Cardiac fibroblast (primary cell): Measurements from ENCODE around the gene MARCHF9.
A peak's percentile ranks its signal among the peaks of the same experiment; 100 is the strongest.
"Not testable (repeated sequence)": the region's sequence is repeated elsewhere in the genome, so short reads cannot be mapped to it uniquely, and the experiment has no call there.

Experiments
- DNase-seq, 2 donors: peaks; one replicate each; pipeline versions ENCODE4 v3.0.0 to v3.0.0-alpha.2; 2010; ENCODE audit warnings: low read depth in 2 of 2
- H3K4me3 ChIP-seq, 2 donors: replicated peaks in 1 of 2; 1 replicate in 1 of 2; 2 replicates in 1 of 2; pipeline ENCODE4 v1.5.1; 2011; ENCODE audit warnings: low read depth in 2 of 2, low read length in 2 of 2, mild to moderate bottlenecking in 2 of 2, moderate library complexity in 1 of 2
- CTCF ChIP-seq: IDR thresholded peaks from one replicate; pipeline ENCODE4 v1.5.1; 2011; ENCODE audit warnings: low read depth, mild to moderate bottlenecking, low read length, inconsistent platforms

Gene MARCHF9

DNA sequence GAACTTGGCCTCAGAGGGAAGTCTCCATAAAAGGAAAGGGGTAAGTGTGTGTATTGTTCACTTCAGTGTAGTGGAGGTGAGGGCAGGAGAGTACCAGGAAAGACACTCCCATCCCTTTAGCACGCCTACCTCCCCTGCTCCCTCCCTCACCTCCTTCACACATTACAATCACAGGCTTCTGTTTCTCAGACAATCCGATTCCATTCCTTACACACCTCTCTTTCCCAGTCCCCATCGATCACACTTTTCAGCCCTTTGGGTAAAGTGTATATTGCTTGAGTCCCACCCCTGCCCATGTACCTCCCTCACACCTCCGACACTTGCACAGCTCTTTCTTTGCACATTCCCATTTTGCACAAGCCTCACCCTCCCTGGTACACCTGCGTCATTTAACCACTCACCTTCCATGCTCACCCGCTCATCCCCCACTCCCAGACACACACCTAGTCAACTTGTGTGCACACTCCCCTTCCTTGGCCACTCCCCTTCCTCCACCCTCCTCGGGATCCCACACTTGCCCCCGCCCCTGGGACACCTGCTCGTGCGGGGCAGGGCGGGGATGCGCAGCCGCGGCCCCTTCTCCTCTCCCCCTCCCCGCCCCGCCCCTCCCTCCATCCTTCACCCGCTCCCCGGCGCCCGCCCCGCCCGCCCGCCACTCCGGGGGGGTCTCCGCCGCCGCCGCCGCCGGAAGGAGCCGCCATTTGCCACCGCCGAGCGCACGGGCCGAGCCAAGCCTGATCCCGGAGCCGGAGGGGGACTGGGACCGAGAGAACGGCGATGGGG, at the start of gene MARCHF9:
Gene MARCHF9, plus strand, starts transcription at position 693 of the 783 bp plus-strand sequence. CDS start 426 bp downstream, outside the sequence.
- peak within 1 kb of the TSS; percentile 40 to 49 for H3K4me3 ChIP-seq
- no peak for TF ChIP-seq CTCF
- no peak for DNase-seq

- no peak for TF ChIP-seq CTCF
- no peak for DNase-seq
Observed at GRCh38 chr12:57707250-57707649, 47.7 kb upstream of the MARCHF9 start.

GRCh38 chr12:57708296-57708695, 46.6 kb upstream of the MARCHF9 start:
- TF ChIP-seq CTCF, result no peak
- no peak overlapping the region for H3K4me3 ChIP-seq
- no peak for DNase-seq

More at GRCh38 chr12:57707250-57707649, 47.7 kb upstream of the MARCHF9 start:
- H3K4me3 ChIP-seq, result no peak overlapping the region

DNA sequence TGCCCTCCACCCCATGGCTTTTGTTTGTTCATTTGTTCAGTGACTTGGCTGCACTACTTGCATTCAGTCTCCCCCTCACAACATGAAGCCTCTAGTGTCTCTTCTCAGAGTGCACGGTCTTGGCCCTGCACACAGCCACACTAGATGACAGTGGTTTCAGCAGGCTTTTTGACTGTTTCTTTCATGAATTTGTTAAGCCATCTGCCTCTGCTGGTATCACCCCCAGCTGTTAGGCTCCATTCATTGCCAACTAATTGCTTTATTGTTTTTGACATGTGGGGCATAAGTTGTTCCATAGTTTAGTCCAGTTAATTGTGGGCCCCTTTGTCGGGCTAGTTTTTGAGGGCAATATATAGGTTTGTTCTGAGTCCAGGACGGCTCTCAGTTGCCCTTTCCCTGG, 42.2 kb upstream of the MARCHF9 start:
- DNase-seq, result no peak

GRCh38 chr12:57713209-57713608, 41.7 kb upstream of the MARCHF9 start:
- TF ChIP-seq CTCF, result no peak
- H3K4me3 ChIP-seq, result no peak overlapping the region
- no peak for DNase-seq

More for the DNA sequence above, 42.2 kb upstream of the MARCHF9 start:
- no peak for TF ChIP-seq CTCF
- H3K4me3 ChIP-seq, result no peak overlapping the region

- H3K4me3 ChIP-seq, DNase-seq: not testable (repeated sequence)
Observed at GRCh38 chr12:57715036-57715748, 39.7 kb upstream of the MARCHF9 start.

DNA sequence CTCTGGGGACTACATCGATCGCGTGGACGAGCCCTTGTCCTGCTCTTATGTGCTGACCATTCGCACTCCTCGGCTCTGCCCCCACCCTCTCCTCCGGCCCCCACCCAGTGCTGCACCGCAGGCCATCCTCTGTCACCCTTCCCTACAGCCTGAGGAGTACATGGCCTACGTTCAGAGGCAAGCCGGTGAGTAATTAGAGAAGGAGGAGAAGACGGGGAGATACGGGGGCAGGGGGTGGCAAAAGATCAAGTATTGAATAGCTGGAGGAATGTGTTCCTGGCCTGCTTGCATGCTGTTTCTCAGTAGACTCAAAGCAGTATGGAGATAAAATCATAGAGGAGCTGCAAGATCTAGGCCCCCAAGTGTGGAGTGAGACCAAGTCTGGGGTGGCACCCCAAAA, 39.1 kb upstream of the MARCHF9 start:
- no peak for DNase-seq
- no peak overlapping the region for H3K4me3 ChIP-seq
- TF ChIP-seq CTCF, result no peak
